Neural crest cell (in vitro differentiated cells): Measurements from ENCODE around the gene C10orf53. TPM values are rescaled to one million over a fixed set of nuclear protein-coding genes. Genes with fewer than 3 reads are reported as not detected.
"Not testable (repeated sequence)": the region's sequence is repeated elsewhere in the genome, so short reads cannot be mapped to it uniquely, and the experiment has no call there.

ENCODE experiments used
- DNase-seq: peaks from one replicate; pipeline ENCODE4 v3.0.0; 2021; ENCODE audit warnings: low read depth, mixed read lengths, low spot score
- H3K27ac Mint-ChIP-seq: one replicate; pipeline ENCODE4 v1.8.0; 2021; ENCODE audit warnings: mild to moderate bottlenecking, mixed read lengths; ENCODE audit not compliant: unreplicated experiment
- H3K27me3 Mint-ChIP-seq: 2 replicates; pipeline ENCODE4 v1.8.0; 2021; ENCODE audit warnings: low read depth, mild to moderate bottlenecking, mixed read lengths
- H3K36me3 Mint-ChIP-seq: 2 replicates; pipeline ENCODE4 v1.8.0; 2021; ENCODE audit warnings: low read depth, mild to moderate bottlenecking, mixed read lengths
- H3K4me1 Mint-ChIP-seq: 2 replicates; pipeline ENCODE4 v1.8.0; 2021; ENCODE audit warnings: mixed read lengths
- H3K4me3 Mint-ChIP-seq: one replicate; pipeline ENCODE4 v1.8.0; 2021; ENCODE audit warnings: mild to moderate bottlenecking, mixed read lengths
- H3K9me3 Mint-ChIP-seq: 2 replicates; pipeline ENCODE4 v1.8.0; 2021; ENCODE audit warnings: mixed read lengths
- CTCF ChIP-seq: fragments of 200-600 bp; sonication (generic); conservative IDR thresholded peaks from 2 replicates; pipeline ENCODE4 v1.5.0; 2021; ENCODE audit warnings: antibody characterized with exemption, mild to moderate bottlenecking
- total RNA-seq: library from RNA; stranded (reverse); gene quantifications from 2 replicates; pipeline ENCODE4 v1.2.1, GENCODE V29; 2021

C10orf53 gene
- total RNA-seq, 1 donor from 2014 or later = not detected

- H3K9me3 Mint-ChIP-seq = peaks cover 5% of the 10 kb centered on the region
- H3K27ac Mint-ChIP-seq = no peak overlapping the region
- peaks cover 3% of the 10 kb centered on the region for H3K36me3 Mint-ChIP-seq
Observed at GRCh38 chr10:49709934-49710333, 30.5 kb downstream of the C10orf53 start.

GRCh38 chr10:49710966-49711365 is 31.5 kb downstream of the C10orf53 start:
- Mint-ChIP-seq H3K27ac (no peak overlapping the region), H3K36me3 (peaks cover 3% of the 10 kb centered on the region), H3K4me3 (no peak overlapping the region), H3K27me3 (peaks cover 13% of the 10 kb centered on the region), H3K4me1 (peaks cover 14% of the 10 kb centered on the region), H3K9me3 (peaks cover 3% of the 10 kb centered on the region)
- TF ChIP-seq CTCF = no peak
- no peak for DNase-seq

More at GRCh38 chr10:49709934-49710333, 30.5 kb downstream of the C10orf53 start:
- DNase-seq = no peak
- no peak for TF ChIP-seq CTCF
- peaks cover 14% of the 10 kb centered on the region for H3K4me1 Mint-ChIP-seq
- H3K27me3 Mint-ChIP-seq = peaks cover 16% of the 10 kb centered on the region
- H3K4me3 Mint-ChIP-seq = no peak overlapping the region

- Mint-ChIP-seq H3K36me3 (peaks cover 3% of the 10 kb centered on the region), H3K4me3 (no peak overlapping the region), H3K27ac (no peak overlapping the region), H3K27me3 (peaks cover 13% of the 10 kb centered on the region), H3K4me1 (peaks cover 14% of the 10 kb centered on the region), H3K9me3 (peaks cover 3% of the 10 kb centered on the region)
- no peak for TF ChIP-seq CTCF
- DNase-seq = no peak
Observed at GRCh38 chr10:49711481-49711880, 32.0 kb downstream of the C10orf53 start.

GRCh38 chr10:49713266-49713665 is 33.8 kb downstream of the C10orf53 start:
- H3K9me3 Mint-ChIP-seq = peaks cover 3% of the 10 kb centered on the region
- DNase-seq = no peak
- H3K27me3 Mint-ChIP-seq = peaks cover 13% of the 10 kb centered on the region
- H3K4me3 Mint-ChIP-seq = no peak overlapping the region
- H3K4me1 Mint-ChIP-seq = peaks cover 14% of the 10 kb centered on the region
- H3K27ac Mint-ChIP-seq = no peak overlapping the region
- H3K36me3 Mint-ChIP-seq = peaks cover 3% of the 10 kb centered on the region
- TF ChIP-seq CTCF = no peak

- not testable (repeated sequence) for DNase-seq, H3K9me3 Mint-ChIP-seq, H3K36me3 Mint-ChIP-seq, H3K4me3 Mint-ChIP-seq, H3K27ac Mint-ChIP-seq
- H3K4me1 Mint-ChIP-seq = peaks cover 14% of the 10 kb centered on the region
- peaks cover 18% of the 10 kb centered on the region for H3K27me3 Mint-ChIP-seq
Observed at GRCh38 chr10:49715157-49715556, 35.7 kb downstream of the C10orf53 start.

- Mint-ChIP-seq H3K9me3 (peaks cover 12% of the 10 kb centered on the region), H3K27ac (no peak overlapping the region), H3K4me1 (no peaks in the 10 kb centered on the region), H3K36me3 (peaks cover 9% of the 10 kb centered on the region), H3K4me3 (no peak overlapping the region), H3K27me3 (no peaks in the 10 kb centered on the region)
- no peak for DNase-seq
- no peak for TF ChIP-seq CTCF
Observed at GRCh38 chr10:49726593-49726992, 47.1 kb downstream of the C10orf53 start.
